ENCODE results near the gene SLC25A17. TPM values are rescaled to one million over a fixed set of nuclear protein-coding genes. Genes with fewer than 3 reads are reported as not detected.

The SLC25A17 gene
- total and polyA plus RNA-seq, 2 experiments from 2014 or later, result 19.6 to 27.6 TPM

- Histone ChIP-seq H3K27ac (no peak overlapping the region), H3K4me1 (ENCODE audit: insufficient read depth) (peaks cover 13% of the 10 kb centered on the region), H3K27me3 (replicated peaks; ENCODE audit: insufficient read depth) (no peaks in the 10 kb centered on the region), H3K9me2 (ENCODE audit: insufficient read depth) (no peaks in the 10 kb centered on the region), H3K9ac (no peak overlapping the region), H3K4me2 (ENCODE audit: unreplicated experiment) (no peak overlapping the region), H3F3A (ENCODE audit: insufficient read depth) (no peaks in the 10 kb centered on the region), H2AFZ (no peak overlapping the region), H3K79me2 (ENCODE audit: insufficient read depth) (peaks cover 28% of the 10 kb centered on the region), H4K20me1 (ENCODE audit: insufficient read depth) (no peaks in the 10 kb centered on the region), H3K4me3 (no peak overlapping the region), H3K36me3 (ENCODE audit: low read depth) (no peaks in the 10 kb centered on the region), H3K9me3 (ENCODE audit: low read depth) (no peaks in the 10 kb centered on the region)
- in situ Hi-C loops (cut with MboI), result no loop called here
- TF ChIP-seq EZH2phosphoT487 (IDR thresholded peaks at IDR 0.05; ENCODE audit: insufficient read depth, low read depth), result no peak
- TF ChIP-seq EZH2 (IDR thresholded peaks at IDR 0.05; ENCODE audit: insufficient read depth, poor library complexity, severe bottlenecking), result no peak
- 96 to 98% methylated on average over 3 of the region's 3 CpGs for WGBS, 2 experiments (ENCODE audit: low coverage in 1 of 2, low lambda C conversion rate in 2 of 2, missing lambda C conversion rate in 2 of 2)
- DNase-seq, result no peak
These were observed 20.1 kb downstream of the SLC25A17 start for GRCh38 chr22:40799008-40799407.

- H3K27ac ChIP-seq, result no peak overlapping the region
- no peaks in the 10 kb centered on the region for H3K9me2 ChIP-seq (ENCODE audit: insufficient read depth)
- H3K79me2 ChIP-seq (ENCODE audit: insufficient read depth), result peaks cover 17% of the 10 kb centered on the region
- peaks cover 13% of the 10 kb centered on the region for H3K4me1 ChIP-seq (ENCODE audit: insufficient read depth)
- no peaks in the 10 kb centered on the region for H4K20me1 ChIP-seq (ENCODE audit: insufficient read depth)
- no peak overlapping the region for H3K4me2 ChIP-seq (ENCODE audit: unreplicated experiment)
- WGBS, 2 experiments (ENCODE audit: low coverage in 1 of 2, low lambda C conversion rate in 2 of 2, missing lambda C conversion rate in 2 of 2), result 94 to 100% methylated on average over 1 of the region's 1 CpG
- TF ChIP-seq EZH2phosphoT487 (IDR thresholded peaks at IDR 0.05; ENCODE audit: insufficient read depth, low read depth) (no peak), EZH2 (IDR thresholded peaks at IDR 0.05; ENCODE audit: insufficient read depth, poor library complexity, severe bottlenecking) (no peak)
- no peaks in the 10 kb centered on the region for H3F3A ChIP-seq (ENCODE audit: insufficient read depth)
- peak; percentile 45 for DNase-seq
- H3K27me3 ChIP-seq (replicated peaks; ENCODE audit: insufficient read depth), result no peaks in the 10 kb centered on the region
- no peaks in the 10 kb centered on the region for H3K9me3 ChIP-seq (ENCODE audit: low read depth)
- no peak overlapping the region for H2AFZ ChIP-seq
- H3K36me3 ChIP-seq (ENCODE audit: low read depth), result no peaks in the 10 kb centered on the region
- no peak overlapping the region for H3K9ac ChIP-seq
- in situ Hi-C loops (cut with MboI), result no loop called here
- no peak overlapping the region for H3K4me3 ChIP-seq
These were observed 21.7 kb downstream of the SLC25A17 start for GRCh38 chr22:40797427-40797826.

- Histone ChIP-seq H3K9me2 (ENCODE audit: insufficient read depth) (no peaks in the 10 kb centered on the region), H3K4me3 (no peak overlapping the region), H3K9me3 (ENCODE audit: low read depth) (no peaks in the 10 kb centered on the region), H4K20me1 (ENCODE audit: insufficient read depth) (no peaks in the 10 kb centered on the region), H3K27me3 (replicated peaks; ENCODE audit: insufficient read depth) (no peaks in the 10 kb centered on the region), H3F3A (ENCODE audit: insufficient read depth) (no peaks in the 10 kb centered on the region), H3K4me1 (ENCODE audit: insufficient read depth) (peaks cover 11% of the 10 kb centered on the region), H3K36me3 (ENCODE audit: low read depth) (no peaks in the 10 kb centered on the region; the same call in 1 of the 2 replicates), H3K79me2 (ENCODE audit: insufficient read depth) (no peaks in the 10 kb centered on the region), H3K4me2 (ENCODE audit: unreplicated experiment) (no peak overlapping the region), H2AFZ (no peak overlapping the region), H3K9ac (no peak overlapping the region), H3K27ac (no peak overlapping the region)
- TF ChIP-seq EZH2phosphoT487 (IDR thresholded peaks at IDR 0.05; ENCODE audit: insufficient read depth, low read depth), result no peak
- no peak for TF ChIP-seq EZH2 (IDR thresholded peaks at IDR 0.05; ENCODE audit: insufficient read depth, poor library complexity, severe bottlenecking)
- 97 to 98% methylated on average over 2 of the region's 2 CpGs for WGBS, 2 experiments (ENCODE audit: low coverage in 1 of 2, low lambda C conversion rate in 2 of 2, missing lambda C conversion rate in 2 of 2)
- in situ Hi-C loops (cut with MboI), result no loop called here
- DNase-seq, result no peak
These were observed 26.7 kb downstream of the SLC25A17 start for GRCh38 chr22:40792451-40792850.

GRCh38 chr22:40791241-40791640, 27.9 kb downstream of the SLC25A17 start:
- Histone ChIP-seq H3K79me2 (ENCODE audit: insufficient read depth) (no peaks in the 10 kb centered on the region), H4K20me1 (ENCODE audit: insufficient read depth) (no peaks in the 10 kb centered on the region), H3F3A (ENCODE audit: insufficient read depth) (no peaks in the 10 kb centered on the region), H3K4me1 (ENCODE audit: insufficient read depth) (peaks cover 7% of the 10 kb centered on the region; the same call in 1 of the 2 replicates), H3K4me2 (ENCODE audit: unreplicated experiment) (no peak overlapping the region), H3K4me3 (no peak overlapping the region), H2AFZ (no peak overlapping the region), H3K9me3 (ENCODE audit: low read depth) (no peaks in the 10 kb centered on the region), H3K27me3 (replicated peaks; ENCODE audit: insufficient read depth) (no peaks in the 10 kb centered on the region), H3K27ac (no peak overlapping the region), H3K36me3 (ENCODE audit: low read depth) (no peaks in the 10 kb centered on the region; the same call in 1 of the 2 replicates), H3K9ac (no peak overlapping the region), H3K9me2 (ENCODE audit: insufficient read depth) (no peaks in the 10 kb centered on the region)
- no peak for DNase-seq
- TF ChIP-seq EZH2 (IDR thresholded peaks at IDR 0.05; ENCODE audit: insufficient read depth, poor library complexity, severe bottlenecking) (no peak), EZH2phosphoT487 (IDR thresholded peaks at IDR 0.05; ENCODE audit: insufficient read depth, low read depth) (no peak)
- in situ Hi-C loops (cut with MboI), result no loop called here

GRCh38 chr22:40789131-40789530, 30.0 kb downstream of the SLC25A17 start:
- Histone ChIP-seq H3K79me2 (ENCODE audit: insufficient read depth) (no peaks in the 10 kb centered on the region), H3K4me1 (ENCODE audit: insufficient read depth) (peaks cover 7% of the 10 kb centered on the region; the same call in 1 of the 2 replicates), H4K20me1 (ENCODE audit: insufficient read depth) (no peaks in the 10 kb centered on the region), H3F3A (ENCODE audit: insufficient read depth) (no peaks in the 10 kb centered on the region), H3K9me2 (ENCODE audit: insufficient read depth) (no peaks in the 10 kb centered on the region), H3K9me3 (ENCODE audit: low read depth) (no peaks in the 10 kb centered on the region), H3K27ac (no peak overlapping the region), H2AFZ (no peak overlapping the region), H3K4me2 (ENCODE audit: unreplicated experiment) (no peak overlapping the region), H3K4me3 (no peak overlapping the region), H3K9ac (no peak overlapping the region), H3K27me3 (replicated peaks; ENCODE audit: insufficient read depth) (no peaks in the 10 kb centered on the region), H3K36me3 (ENCODE audit: low read depth) (no peaks in the 10 kb centered on the region; the same call in 1 of the 2 replicates)
- in situ Hi-C loops (cut with MboI), result no loop called here
- TF ChIP-seq EZH2phosphoT487 (IDR thresholded peaks at IDR 0.05; ENCODE audit: insufficient read depth, low read depth), result no peak
- TF ChIP-seq EZH2 (IDR thresholded peaks at IDR 0.05; ENCODE audit: insufficient read depth, poor library complexity, severe bottlenecking), result no peak
- DNase-seq, result no peak
- 97 to 99% methylated on average over 20 to 22 of the region's 22 CpGs for WGBS, 2 experiments (ENCODE audit: low coverage in 1 of 2, low lambda C conversion rate in 2 of 2, missing lambda C conversion rate in 2 of 2)

Data from GM23248 (cell line).